ENCODE results near the gene IL21.

Gene IL21

GRCh38 chr4:122666527-122667245 is 45.8 kb upstream of the IL21 start:
- Histone ChIP-seq H3K4me2 (ENCODE audit: low read length) (no peak overlapping the region), H3F3A (ENCODE audit: control insufficient read depth, insufficient read depth) (no peaks in the 10 kb centered on the region), H3K79me2 (ENCODE audit: control insufficient read depth, low read length) (no peaks in the 10 kb centered on the region), H3K27ac (ENCODE audit: low read depth, low read length) (no peak overlapping the region), H3K4me1 (ENCODE audit: control insufficient read depth, low read length) (no peaks in the 10 kb centered on the region), H3K9me3 (ENCODE audit: control insufficient read depth, insufficient read depth, low read length) (no peaks in the 10 kb centered on the region), H3K36me3 (ENCODE audit: control insufficient read depth, low read length) (no peaks in the 10 kb centered on the region), H3K9me2 (replicated peaks; ENCODE audit: control insufficient read depth, low read length) (no peaks in the 10 kb centered on the region), H4K20me1 (ENCODE audit: control insufficient read depth, insufficient read depth, low read depth, low read length) (no peaks in the 10 kb centered on the region), H3K27me3 (ENCODE audit: control insufficient read depth, low read length) (peaks cover 5% of the 10 kb centered on the region), H3K4me3 (ENCODE audit: low read length) (no peak overlapping the region)
- TF ChIP-seq, protein P1, sequence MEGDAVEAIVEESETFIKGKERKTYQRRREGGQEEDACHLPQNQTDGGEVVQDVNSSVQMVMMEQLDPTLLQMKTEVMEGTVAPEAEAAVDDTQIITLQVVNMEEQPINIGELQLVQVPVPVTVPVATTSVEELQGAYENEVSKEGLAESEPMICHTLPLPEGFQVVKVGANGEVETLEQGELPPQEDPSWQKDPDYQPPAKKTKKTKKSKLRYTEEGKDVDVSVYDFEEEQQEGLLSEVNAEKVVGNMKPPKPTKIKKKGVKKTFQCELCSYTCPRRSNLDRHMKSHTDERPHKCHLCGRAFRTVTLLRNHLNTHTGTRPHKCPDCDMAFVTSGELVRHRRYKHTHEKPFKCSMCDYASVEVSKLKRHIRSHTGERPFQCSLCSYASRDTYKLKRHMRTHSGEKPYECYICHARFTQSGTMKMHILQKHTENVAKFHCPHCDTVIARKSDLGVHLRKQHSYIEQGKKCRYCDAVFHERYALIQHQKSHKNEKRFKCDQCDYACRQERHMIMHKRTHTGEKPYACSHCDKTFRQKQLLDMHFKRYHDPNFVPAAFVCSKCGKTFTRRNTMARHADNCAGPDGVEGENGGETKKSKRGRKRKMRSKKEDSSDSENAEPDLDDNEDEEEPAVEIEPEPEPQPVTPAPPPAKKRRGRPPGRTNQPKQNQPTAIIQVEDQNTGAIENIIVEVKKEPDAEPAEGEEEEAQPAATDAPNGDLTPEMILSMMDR (IDR thresholded peaks at IDR 0.05; ENCODE audit: low read depth, low read length, poor library complexity, severe bottlenecking): no peak
- TF ChIP-seq EZH2phosphoT487 (IDR thresholded peaks at IDR 0.05; ENCODE audit: borderline replicate concordance, low read length): no peak

DNA sequence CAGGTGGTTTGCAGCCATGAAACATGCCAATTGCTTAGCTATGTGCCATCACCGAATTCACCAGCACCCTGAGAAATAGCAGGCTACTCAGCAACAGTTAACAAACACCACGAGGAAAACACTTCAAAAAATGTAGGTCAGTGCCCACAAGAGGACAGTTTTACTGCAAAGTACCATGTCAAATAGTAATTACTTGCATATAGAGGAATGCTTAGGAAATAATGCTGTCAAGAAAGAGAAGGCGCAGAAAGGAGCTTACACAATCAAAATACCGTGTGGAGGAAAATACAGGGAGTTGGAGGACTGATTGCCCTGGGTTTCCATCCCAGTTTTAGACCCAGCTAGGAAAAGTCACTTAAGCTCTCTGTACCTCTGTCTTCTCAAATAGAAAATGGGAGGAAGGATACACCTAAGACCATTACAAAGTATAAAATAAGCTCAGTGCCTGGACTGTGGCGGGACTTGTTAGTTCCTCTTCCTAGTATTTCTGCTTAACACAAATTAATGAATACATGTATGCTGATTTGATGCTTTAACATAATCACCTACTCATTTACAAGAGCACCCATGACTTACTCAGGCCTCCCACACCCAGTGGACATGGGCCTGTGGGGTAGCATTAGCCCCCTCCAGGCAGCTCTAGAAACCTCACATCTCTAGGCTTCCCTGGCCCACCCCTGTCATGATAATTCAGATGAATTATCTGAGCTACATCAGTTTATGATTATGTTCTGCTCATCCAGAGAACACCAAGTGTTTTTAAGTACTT is 44.5 kb upstream of the IL21 start:
- Histone ChIP-seq H3K4me3 (ENCODE audit: low read length) (no peak overlapping the region), H4K20me1 (ENCODE audit: control insufficient read depth, insufficient read depth, low read depth, low read length) (no peaks in the 10 kb centered on the region), H3K4me2 (ENCODE audit: low read length) (no peak overlapping the region), H3F3A (ENCODE audit: control insufficient read depth, insufficient read depth) (no peaks in the 10 kb centered on the region), H3K9me2 (replicated peaks; ENCODE audit: control insufficient read depth, low read length) (no peaks in the 10 kb centered on the region), H3K27ac (ENCODE audit: low read depth, low read length) (no peak overlapping the region), H3K36me3 (ENCODE audit: control insufficient read depth, low read length) (no peaks in the 10 kb centered on the region), H3K79me2 (ENCODE audit: control insufficient read depth, low read length) (no peaks in the 10 kb centered on the region), H3K27me3 (ENCODE audit: control insufficient read depth, low read length) (peaks cover 5% of the 10 kb centered on the region), H3K9me3 (ENCODE audit: control insufficient read depth, insufficient read depth, low read length) (no peaks in the 10 kb centered on the region), H3K4me1 (ENCODE audit: control insufficient read depth, low read length) (no peaks in the 10 kb centered on the region)
- TF ChIP-seq, protein P1 (IDR thresholded peaks at IDR 0.05; ENCODE audit: low read depth, low read length, poor library complexity, severe bottlenecking): no peak
- no peak for TF ChIP-seq EZH2phosphoT487 (IDR thresholded peaks at IDR 0.05; ENCODE audit: borderline replicate concordance, low read length)

GRCh38 chr4:122663814-122664610 is 43.1 kb upstream of the IL21 start:
- H3K9me3 ChIP-seq (ENCODE audit: control insufficient read depth, insufficient read depth, low read length): no peaks in the 10 kb centered on the region
- TF ChIP-seq, protein P1 (IDR thresholded peaks at IDR 0.05; ENCODE audit: low read depth, low read length, poor library complexity, severe bottlenecking): no peak
- TF ChIP-seq EZH2phosphoT487 (IDR thresholded peaks at IDR 0.05; ENCODE audit: borderline replicate concordance, low read length): no peak
- no peaks in the 10 kb centered on the region for H3K79me2 ChIP-seq (ENCODE audit: control insufficient read depth, low read length)
- H3K4me3 ChIP-seq (ENCODE audit: low read length): no peak overlapping the region
- no peaks in the 10 kb centered on the region for H4K20me1 ChIP-seq (ENCODE audit: control insufficient read depth, insufficient read depth, low read depth, low read length)
- no peaks in the 10 kb centered on the region for H3K9me2 ChIP-seq (replicated peaks; ENCODE audit: control insufficient read depth, low read length)
- no peaks in the 10 kb centered on the region for H3K36me3 ChIP-seq (ENCODE audit: control insufficient read depth, low read length)
- no peaks in the 10 kb centered on the region for H3F3A ChIP-seq (ENCODE audit: control insufficient read depth, insufficient read depth)
- H3K4me1 ChIP-seq (ENCODE audit: control insufficient read depth, low read length): no peaks in the 10 kb centered on the region
- H3K4me2 ChIP-seq (ENCODE audit: low read length): no peak overlapping the region
- H3K27ac ChIP-seq (ENCODE audit: low read depth, low read length): no peak overlapping the region
- peaks cover 5% of the 10 kb centered on the region for H3K27me3 ChIP-seq (ENCODE audit: control insufficient read depth, low read length)
